Measurements from ENCODE around the gene EXOC7.

The EXOC7 gene

DNA sequence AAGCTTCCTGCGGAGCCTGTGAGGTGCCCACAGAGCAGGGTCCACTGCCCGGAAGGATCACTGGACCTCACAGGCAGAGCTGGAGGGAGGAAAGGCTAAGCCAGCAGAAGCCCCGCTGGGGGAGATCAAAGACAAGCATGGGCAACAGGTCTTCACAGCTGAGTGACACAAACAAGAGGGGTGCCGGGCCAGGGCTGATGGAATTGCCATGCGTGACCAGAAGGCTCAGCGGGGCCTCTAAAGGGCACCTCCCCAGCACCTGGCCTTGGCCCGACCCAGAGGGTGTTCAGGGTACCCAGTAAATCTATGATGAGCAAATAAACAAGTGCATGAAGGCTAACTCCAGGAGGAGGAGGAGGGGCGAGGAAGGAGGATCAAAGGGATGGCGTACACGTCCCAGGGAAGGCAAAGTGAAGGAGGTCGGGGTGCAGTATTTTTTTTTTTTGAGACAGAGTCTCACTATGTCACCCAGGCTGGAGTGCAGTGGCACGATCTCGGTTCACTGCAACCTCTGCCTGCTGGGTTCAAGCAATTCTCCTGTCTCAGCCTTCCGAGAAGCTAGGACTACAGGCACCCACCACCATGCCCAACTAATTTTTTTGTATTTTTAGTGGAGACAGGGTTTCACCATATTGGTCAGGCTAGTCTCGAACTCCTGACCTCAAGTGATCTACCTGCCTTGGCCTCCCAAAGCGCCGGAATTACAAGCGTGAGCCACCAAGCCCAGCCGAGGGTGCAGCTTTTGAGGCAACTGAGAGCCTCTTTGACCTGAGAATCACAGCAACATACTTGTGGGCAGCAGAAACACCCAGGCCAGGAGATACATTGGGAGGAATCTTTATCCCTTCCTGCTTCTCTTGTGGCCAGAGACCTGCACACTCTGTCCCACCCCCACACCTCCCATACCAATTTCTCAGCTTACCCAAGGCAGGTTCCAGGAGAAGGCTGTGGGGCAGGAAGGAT, 16.1 kb upstream of the EXOC7 start:
- no peak for DNase-seq

DNA sequence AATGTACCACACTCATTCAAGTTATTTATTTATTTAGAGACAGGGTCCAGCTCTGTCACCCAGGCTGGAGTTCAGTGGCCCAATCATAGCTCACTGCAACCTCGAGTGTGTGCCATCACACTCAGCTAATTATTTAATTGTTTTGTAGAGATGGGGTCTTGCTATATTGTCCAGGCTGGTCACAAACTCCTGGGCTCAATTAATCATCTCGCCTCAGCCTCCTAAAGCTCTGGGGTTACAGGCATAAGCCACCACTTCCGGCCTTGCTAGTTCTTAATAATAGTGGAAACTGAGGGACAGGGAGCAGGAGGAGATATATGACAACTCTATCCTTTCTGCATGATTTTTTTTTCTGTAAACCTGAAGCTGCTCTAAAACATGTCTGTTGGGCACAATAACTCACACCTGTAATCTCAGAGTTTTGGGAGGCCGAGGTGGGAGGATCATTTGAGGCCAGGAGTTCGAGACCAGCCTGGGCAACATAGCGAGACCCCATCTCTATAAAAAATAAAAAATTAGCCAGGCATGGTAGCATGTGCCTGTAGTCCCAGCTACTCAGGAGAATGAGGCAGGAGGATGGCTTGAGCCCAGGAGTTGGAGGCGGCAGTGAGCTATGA, 11.7 kb upstream of the EXOC7 start:
- no peak for DNase-seq

DNA sequence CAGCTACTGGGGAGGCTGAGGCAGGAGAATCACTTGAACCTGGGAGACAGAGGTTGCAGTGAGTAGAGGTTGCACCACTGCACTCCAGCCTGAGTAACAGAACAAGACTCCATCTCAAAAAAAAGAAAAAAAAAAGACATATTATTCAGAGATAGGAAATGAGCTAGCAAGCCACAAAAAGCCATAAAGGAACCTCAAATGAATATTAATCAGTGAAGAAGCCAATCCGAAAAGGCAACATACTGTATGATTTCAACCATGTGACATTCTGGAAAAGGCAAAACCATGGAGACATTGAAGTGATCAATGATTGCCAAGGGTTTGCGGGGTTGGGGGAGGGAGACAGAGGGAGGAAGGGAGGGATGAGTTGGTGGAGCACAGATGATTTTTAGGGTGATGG, 8.4 kb upstream of the EXOC7 start:
- DNase-seq: no peak

DNA sequence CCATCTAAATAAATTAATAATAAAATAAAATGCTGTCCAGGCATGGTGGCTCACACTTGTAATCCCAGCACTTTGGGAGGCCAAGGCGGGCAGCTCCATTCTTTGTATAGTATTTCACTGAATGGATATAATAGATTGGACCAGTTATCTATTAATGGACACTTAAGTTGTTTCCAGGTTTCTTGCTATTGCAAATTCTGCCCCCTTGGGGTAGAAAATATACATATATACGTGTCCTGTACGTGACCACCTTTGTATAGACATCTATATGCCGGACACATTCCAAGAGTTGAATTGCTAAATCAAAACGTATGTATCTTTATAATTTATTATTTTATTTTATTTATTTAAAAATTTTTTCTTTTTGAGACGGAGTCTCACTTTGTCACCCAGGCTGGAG, 3.9 kb upstream of the EXOC7 start:
- DNase-seq: peak; percentile 18

DNA sequence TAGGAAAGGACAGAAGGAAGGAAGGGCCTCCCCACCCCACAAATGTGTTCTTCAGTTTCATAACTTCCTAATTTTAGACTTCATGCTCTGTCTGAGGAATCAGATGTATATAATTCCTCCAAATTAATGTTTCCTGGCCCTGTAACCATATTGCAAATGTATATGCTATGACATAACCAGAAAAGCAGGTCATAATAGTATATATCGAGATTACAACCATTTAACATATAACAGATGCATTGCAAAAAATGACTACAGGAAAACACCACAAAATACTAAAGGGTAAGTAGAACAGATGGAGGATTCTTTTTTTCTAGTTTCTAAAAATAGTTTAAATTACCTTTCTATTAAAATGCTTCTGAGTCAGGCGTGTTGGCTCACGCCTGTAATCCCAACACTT, 3.1 kb upstream of the EXOC7 start:
- no peak for DNase-seq

DNA sequence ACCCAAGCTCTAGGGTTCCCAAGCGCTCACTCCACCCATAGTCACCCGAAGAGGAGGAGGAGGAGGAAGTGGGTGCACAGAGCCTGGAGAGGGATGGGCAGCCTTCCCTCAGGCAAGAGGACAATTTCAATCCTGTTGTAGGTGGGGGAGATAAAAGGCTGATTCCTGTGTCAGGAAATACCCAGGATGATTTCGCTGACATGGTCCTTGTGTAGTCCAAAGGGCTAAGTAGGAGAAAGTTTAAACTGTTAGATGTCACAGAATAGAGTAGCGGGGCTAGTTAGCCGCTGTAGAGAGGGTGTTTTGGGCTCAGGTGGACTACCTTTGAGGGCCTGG, 1.3 kb upstream of the EXOC7 start:
- no peak for DNase-seq

DNA sequence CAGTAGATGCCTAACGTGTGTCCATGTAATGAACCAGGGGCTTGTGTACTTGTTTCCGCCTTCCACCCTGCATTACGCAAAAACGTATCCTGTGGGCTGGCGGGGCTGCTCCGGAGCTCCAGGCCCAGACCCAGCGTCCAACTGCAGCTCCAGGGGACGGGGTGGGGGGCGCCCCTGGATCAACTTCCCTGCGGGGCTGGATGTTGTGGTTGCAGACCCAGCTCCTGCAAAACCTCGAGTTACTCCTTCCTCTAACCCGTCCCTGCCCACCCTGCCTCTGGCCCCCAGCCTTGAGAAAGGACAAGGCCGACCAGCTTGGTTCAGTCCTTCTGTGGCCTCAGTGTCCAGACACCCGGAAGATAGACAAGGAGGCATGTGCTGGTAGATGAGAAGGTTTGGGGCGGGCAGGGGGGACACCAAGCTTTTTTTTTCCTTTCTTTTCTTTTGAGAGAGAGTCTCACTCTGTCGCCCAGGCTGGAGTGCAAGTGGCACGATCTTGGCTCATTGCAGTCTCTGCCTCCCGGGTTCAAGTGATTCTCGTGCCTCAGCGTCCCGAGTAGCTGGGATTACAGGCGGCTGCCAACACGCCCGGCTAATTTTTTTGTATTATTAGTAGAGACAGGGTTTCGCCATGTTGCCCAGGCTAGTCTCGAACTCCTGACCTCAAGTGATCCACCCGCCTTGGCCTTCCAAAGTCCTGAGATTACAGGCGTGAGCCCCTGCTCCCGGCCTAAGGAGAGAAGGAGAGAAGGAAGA, 731 bp upstream of the EXOC7 start:
- no peak for DNase-seq

DNA sequence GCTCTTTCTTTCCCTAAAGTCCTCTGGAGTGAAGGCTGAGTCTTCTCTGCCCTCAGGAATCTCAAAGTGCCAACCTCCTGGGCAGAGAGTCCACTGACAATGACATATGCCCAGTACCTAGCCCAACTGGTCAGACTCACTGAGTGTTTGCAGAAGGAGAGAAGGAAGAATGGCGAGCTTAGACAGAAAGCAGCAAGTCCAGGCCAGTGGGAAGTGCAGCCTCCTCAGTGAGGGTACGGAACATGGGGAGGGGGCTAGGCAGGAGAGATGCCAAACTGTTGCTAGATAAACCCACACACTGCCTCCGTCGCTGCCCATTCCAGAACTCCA, 678 bp downstream of the EXOC7 start:
- DNase-seq: no peak

DNA sequence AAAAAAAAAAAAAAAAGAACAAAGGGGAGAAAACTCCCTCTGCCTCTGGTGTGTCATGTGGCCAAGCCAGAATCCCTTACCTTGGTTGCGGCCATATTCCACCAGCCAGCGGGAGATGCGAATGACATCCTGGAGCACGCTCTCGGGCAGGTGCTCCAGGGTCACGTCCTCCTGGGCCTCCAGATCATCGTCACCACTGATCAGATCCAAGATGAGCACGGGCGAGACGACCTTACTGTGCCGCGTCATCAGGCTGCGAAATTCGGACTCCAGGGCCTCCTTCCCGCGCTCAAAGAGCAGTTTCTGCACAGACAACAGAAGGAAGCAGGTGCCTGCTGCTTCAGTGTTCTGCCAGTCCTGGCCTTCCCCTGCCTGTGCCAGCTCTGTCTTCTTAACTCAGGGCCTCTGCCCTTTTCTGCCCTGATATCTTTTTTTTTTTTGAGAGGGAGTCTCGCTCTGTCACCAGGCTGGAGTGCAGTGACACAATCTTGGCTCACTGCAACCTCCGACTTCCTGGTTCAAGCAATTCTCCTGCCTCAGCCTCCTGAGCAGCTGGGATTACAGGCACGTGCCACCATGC, 5.8 kb downstream of the EXOC7 start:
- DNase-seq: no peak

DNA sequence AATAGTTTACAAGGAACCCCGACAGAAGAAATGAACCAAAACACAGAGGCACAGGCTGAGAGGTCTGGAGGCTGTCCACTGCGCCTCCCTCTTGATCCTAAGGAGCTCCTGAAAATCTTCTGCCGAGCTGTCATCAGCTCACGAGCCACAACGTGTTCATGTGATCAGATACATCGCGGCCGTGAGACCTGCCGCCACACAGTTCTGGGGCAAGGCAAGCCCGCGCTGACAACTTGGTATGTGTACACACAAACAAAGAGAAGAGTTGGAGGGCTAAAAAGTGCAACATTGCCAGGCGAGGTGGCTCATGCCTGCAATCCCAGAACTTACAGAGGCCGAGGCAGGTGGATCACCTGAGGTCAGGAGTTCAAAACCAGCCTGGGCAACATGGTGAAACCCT, 7.6 kb downstream of the EXOC7 start:
- DNase-seq: no peak

DNA sequence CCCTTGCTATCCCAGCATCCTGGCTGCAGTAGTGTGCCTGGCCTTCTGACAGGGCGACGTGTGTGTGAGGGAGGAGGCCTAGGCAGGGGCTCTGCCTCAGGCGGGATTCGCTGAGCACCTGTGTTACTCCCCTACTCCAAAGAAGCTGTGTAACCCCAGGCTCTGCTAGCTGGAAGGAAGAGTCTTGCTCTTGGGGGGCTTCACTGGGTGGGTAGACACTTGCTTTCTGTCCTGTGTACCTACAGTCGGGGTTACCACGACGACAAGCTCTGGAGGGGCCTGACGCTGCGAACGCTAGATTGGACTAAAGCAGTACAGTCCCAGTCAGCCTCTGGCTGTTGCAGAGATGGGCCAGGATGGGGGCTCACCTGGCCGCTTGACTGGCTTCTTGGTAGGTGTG, 9.5 kb downstream of the EXOC7 start:
- no peak for DNase-seq

DNA sequence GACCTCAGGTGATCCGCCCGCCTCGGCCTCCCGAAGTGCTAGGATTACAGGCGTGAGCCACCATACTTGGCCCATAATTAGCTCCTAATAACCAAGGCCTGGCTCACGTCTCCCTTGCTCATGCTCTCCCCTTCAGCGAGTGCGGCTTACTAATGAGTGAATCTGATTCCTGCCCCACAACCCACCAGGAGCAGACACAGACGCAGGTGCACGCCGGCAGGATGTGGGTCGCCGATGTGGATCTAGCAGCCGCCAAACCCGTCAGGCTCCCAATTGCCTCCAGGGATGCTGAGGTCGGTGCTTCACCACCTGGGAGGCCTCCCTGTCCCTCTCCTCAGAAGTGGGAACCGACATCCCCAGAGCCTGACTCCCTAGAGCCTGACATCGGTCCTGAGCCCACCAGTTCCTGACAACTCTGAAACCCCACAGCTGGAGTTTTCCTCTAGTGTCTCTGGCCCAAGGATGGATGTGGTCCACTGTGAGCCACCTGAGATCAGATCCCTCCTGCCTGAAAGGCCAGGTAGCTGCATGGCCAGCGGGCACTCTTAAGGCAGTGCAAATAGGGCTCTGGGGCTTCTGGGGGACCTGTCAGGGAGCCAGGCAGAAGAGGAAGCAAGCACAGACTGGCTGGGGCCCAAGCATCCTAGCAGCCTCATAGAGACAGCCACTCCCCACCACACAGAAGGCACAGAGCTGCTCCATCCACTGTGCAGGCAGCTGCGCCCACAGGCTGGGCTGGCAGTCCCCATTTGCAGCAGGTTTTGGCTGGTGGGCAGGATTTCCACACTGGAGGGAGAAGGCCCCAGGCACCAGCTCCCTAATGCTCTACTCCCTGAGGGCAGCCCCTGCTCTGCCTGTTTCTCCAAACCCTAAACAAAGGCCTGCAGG, 10.8 kb downstream of the EXOC7 start:
- DNase-seq: no peak

DNA sequence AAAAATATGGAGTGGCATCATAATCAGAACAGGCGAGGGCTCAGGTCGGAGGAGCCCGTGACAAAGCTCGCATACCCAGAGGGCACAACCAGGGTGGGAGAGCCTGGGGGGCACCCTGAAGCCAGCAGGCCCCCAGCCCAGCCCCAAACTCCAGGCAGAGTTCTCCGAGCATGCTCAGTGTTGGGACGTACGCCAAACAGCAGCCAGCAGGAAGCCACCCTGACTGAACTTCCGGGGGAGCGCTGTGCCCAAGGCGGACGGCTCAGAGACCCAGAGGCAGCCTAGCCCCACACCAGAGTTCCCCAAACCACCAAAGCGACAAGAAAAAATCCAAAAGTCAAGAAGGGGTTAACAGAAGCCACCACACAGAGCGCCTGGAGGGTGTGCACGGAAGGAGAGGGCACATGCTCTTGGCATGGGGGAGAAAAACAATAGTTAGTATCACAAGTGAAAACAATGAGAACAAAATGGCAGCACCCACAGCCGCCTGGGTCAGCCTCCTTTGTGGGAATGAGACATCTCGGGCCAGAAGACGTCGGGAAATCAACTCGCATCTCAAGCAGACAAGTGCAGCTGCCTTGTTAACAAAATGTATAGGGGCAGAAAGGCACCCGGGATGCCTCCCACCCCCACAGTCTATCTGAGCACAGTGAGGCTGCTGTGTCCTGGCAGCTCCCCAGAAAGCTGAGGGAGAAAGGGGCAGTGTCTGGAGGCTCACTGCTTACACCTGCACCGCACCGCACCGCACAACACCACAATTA, 11.9 kb downstream of the EXOC7 start:
- DNase-seq: no peak

DNA sequence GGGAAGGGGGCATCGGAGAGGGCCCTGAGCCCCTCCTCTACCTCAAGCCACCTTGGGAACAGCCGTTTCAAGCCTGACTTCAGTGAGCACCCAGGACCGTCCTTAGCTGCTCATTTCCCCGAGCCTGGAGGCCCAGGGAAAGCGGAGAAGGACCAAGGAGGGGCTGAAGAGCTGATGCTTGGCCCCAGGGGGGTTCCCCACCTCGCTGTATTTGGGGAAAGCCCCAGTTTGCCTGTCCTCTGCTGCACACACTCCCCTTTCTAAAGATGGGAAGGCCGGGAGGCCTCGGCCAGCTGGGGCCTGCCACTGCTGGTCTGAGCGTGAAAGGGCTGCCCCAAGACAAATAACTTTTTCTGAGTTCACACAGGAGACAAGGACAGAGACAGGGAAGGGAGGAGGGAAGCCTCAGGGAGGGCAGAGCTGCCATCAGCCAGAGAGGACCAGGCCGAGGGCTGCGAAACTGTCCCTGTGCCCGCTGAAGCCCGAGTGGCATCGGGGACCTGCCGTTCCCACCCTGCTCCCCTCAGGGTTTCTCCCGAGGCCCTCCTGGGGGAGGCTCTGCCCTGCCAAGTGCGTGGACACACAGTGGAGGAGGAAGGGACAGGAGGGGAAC, 13.0 kb downstream of the EXOC7 start:
- DNase-seq: no peak

DNA sequence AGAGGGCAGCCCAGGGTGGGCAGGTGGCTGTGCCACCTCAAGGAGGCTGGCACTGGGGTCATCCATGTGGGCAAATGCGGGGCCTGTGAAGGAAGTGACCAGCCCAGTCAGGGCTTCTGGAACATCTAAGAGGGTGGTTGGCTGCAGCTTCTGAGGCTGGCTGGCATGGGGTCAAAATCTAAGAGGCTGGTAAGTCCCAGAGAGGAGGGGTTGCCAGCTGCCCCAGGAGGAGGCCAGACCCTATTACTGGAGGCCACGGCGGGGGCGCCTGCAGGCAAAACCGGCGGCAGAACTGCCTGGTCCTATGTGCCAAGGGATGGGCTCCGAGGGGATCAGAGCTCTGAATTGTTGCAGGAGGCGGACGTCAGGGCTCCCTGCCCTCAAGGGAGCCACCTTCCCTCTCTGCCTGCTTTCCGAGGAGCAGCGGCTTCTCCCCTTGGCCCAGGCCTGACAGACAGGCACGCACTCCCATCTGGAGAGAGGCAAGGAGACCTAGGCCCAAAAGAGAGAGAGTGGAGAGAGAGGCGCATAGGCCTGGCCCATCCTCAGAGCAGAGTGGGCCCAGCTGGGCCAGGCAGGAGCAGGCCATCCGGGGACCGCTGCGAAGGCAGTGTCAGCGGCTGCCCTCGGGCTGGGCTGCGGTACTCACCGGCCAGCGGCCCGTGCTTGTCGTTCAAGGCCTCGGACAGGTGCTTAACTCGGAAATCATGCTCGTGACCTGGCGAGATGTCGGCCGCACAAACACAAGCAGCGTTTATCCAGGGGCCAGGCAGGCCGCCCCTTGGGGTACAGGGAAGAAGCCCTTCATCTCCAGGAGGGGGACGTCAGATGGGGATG, 13.7 kb downstream of the EXOC7 start:
- DNase-seq: no peak

DNA sequence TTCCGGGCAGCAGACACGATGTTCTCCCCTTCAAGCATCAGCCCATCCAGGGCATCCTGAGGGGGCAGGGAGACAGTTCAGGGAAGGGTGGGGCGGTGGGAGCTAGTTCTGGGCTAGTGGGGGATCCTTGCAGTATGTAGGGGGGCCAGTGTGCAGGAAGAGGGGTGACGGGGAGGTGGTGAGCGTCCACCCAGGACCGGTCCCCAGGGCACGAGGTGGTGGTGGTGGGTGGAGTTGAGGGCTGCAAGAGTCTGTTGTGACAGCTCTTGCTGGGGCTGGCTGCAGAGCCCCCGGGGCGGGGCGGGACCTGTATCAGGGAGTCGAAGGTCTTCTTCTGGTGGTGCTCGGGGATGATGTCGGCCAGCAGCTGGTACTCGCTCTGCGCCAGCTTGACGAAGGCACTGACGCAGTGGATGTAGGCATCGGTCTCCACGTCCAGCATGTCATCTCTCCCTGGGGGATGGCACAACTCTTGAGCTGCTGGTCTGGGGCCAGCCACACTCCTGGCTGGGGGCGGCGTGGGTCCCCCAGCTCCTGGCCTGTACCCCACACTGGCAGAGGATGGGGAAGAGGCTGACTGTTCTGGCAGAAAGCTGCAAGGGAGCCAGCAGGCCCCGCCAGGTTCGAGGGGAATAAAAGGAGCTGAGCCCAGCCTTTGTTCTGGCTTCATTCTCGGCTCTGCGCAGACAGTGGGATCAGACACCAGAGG, 14.6 kb downstream of the EXOC7 start:
- no peak for DNase-seq

DNA sequence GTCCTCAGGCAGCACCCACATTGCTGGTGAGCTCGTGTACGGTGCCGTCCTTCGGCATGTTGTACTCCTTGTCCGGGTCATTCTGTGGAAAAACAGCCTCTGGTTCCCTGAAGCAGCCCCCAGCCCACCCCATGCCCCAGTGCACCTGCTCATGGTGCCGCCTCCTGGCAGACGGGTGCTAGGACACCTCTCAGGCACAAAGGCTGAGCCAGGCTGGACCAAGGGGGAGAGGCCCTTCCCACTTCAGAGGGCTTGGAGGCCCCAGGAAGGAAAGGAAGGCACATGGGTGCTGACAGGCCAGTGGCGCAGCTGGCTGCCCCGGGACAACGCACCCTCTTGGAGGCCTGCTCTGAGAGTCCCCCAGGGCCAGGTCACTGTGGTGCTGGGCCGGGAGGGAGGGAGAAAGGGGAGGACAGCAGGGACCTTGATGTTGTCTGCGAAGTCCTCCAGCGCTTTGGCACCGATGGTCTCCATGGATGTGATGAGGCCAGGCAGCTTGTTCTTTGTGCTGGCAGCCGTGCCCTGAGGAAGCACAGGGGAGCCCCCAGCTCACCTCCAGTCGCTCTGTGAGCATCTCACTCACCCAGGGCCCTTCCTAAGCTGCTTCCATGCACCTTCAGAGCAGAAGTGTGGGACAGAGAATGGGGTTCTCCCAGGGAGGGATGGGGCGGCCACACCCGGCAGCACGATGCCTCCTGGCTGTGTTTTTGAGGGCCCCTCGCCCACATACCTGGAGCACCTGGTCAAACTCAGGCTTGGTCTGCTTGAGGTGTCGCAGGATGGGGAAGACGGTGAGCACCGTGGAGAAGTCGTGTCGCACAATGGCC, 15.3 kb downstream of the EXOC7 start:
- no peak for DNase-seq

DNA sequence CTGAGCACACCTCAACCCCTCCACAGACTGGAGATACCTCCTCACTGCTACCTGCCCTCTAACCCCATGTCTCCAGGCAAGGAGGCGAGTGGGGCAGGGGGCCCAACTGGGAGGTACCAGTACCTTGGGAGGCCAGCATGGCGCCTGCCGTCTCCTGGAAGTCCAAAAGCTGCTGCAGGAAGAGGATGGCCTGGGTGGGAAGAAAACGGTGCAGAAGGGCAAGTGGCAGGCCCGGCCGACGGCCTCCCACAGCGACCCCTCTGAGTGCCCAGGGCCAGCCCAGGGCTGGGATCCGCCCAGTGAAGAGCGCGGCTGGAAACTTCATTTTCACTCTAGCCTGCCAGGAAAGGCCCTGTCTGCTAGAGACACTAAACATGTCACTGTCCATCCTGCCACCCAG, 16.1 kb downstream of the EXOC7 start:
- no peak for DNase-seq

DNA sequence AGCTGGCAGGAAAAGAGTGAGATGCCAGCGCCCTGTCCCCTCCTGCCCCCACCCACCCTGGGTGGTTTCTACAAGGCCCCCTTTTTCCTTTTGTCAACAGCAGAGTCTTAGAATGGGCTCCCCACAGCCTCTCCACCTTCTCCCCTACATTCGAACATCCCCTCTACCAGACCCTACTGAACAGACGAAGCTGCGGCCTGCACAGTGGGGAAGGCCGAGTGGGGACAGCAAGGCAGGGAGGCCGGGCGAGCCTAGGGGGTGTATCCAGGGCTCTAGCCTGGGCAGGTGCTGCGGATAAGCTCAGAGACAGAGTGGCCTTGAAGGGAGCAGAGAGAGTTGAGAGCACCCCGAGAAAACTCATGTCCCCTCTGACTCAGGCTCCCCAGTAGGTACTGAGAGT, 17.2 kb downstream of the EXOC7 start:
- DNase-seq: no peak

Data from fibroblast of skin of back (primary cell).